Measurements from ENCODE around the gene CHAF1B.
"Not testable (repeated sequence)": the region's sequence is repeated elsewhere in the genome, so short reads cannot be mapped to it uniquely, and the experiment has no call there.

Gene CHAF1B

GRCh38 chr21:36388835-36389234 is 3.6 kb downstream of the CHAF1B start:
- DNase-seq (ENCODE audit: low spot score): no peak

GRCh38 chr21:36391649-36392048 is 6.5 kb downstream of the CHAF1B start:
- not testable (repeated sequence) for DNase-seq (ENCODE audit: low spot score)

GRCh38 chr21:36395353-36396111 is 10.3 kb downstream of the CHAF1B start:
- no peak for DNase-seq (ENCODE audit: low spot score)

- no peak for DNase-seq (ENCODE audit: low spot score)
Observed at GRCh38 chr21:36396325-36396724, 11.1 kb downstream of the CHAF1B start.

GRCh38 chr21:36396971-36397370 is 11.8 kb downstream of the CHAF1B start:
- no peak for DNase-seq (ENCODE audit: low spot score)

- no peak for DNase-seq (ENCODE audit: low spot score)
Observed at GRCh38 chr21:36397606-36398005, 12.4 kb downstream of the CHAF1B start.

GRCh38 chr21:36399736-36400135 is 14.5 kb downstream of the CHAF1B start:
- DNase-seq (ENCODE audit: low spot score): not testable (repeated sequence)

GRCh38 chr21:36400719-36401118 is 15.5 kb downstream of the CHAF1B start:
- DNase-seq (ENCODE audit: low spot score): no peak

GRCh38 chr21:36402339-36402738 is 17.1 kb downstream of the CHAF1B start:
- no peak for DNase-seq (ENCODE audit: low spot score)

- DNase-seq (ENCODE audit: low spot score): no peak
Observed at GRCh38 chr21:36403713-36404112, 18.5 kb downstream of the CHAF1B start.

GRCh38 chr21:36408568-36408967 is 23.4 kb downstream of the CHAF1B start:
- DNase-seq (ENCODE audit: low spot score): no peak

- no peak for DNase-seq (ENCODE audit: low spot score)
Observed at GRCh38 chr21:36411301-36411700, 26.1 kb downstream of the CHAF1B start.

- DNase-seq (ENCODE audit: low spot score): no peak
Observed at GRCh38 chr21:36412916-36413315, 27.7 kb downstream of the CHAF1B start.

GRCh38 chr21:36415375-36415774 is 30.2 kb downstream of the CHAF1B start:
- DNase-seq (ENCODE audit: low spot score): no peak

GRCh38 chr21:36419241-36419640 is 34.0 kb downstream of the CHAF1B start:
- no peak for DNase-seq (ENCODE audit: low spot score)

GRCh38 chr21:36419996-36420395 is 34.8 kb downstream of the CHAF1B start:
- DNase-seq (ENCODE audit: low spot score): peak; percentile 78

- DNase-seq (ENCODE audit: low spot score): no peak
Observed at GRCh38 chr21:36420571-36421339, 35.6 kb downstream of the CHAF1B start.

GRCh38 chr21:36422279-36423098 is 37.3 kb downstream of the CHAF1B start:
- no peak for DNase-seq (ENCODE audit: low spot score)

- DNase-seq (ENCODE audit: low spot score): no peak
Observed at GRCh38 chr21:36423771-36424433, 38.7 kb downstream of the CHAF1B start.

GRCh38 chr21:36424592-36424991 is 39.4 kb downstream of the CHAF1B start:
- DNase-seq (ENCODE audit: low spot score): no peak

- no peak for DNase-seq (ENCODE audit: low spot score)
Observed at GRCh38 chr21:36425286-36425685, 40.1 kb downstream of the CHAF1B start.

- no peak for DNase-seq (ENCODE audit: low spot score)
Observed at GRCh38 chr21:36427502-36427901, 42.3 kb downstream of the CHAF1B start.

Data from left forelimb (tissue), 1 donor.